Large intestine (tissue), 12 donors: ENCODE data around the gene UTP25. TPM values are rescaled to one million over a fixed set of nuclear protein-coding genes. Genes with fewer than 3 reads are reported as not detected.
A peak's percentile ranks its signal among the peaks of the same experiment; 100 is the strongest.

Experiments used
- DNase-seq, 2 donors: peaks; one replicate each; pipeline versions ENCODE4 v3.0.0 to v3.0.0-alpha.2; 2013
- H3K27ac ChIP-seq: one replicate; pipeline ENCODE4 v1.5.1; 2013; ENCODE audit warnings: low read length
- H3K27me3 ChIP-seq: 2 replicates; pipeline ENCODE4 v1.6.1; 2013; ENCODE audit warnings: low read length; ENCODE audit not compliant: control insufficient read depth, insufficient read depth
- H3K36me3 ChIP-seq: 2 replicates; pipeline ENCODE4 v1.6.1; 2013; ENCODE audit warnings: low read length; ENCODE audit not compliant: control insufficient read depth, insufficient read depth
- H3K4me1 ChIP-seq: one replicate; pipeline ENCODE4 v1.6.1; 2013; ENCODE audit warnings: low read length; ENCODE audit not compliant: control insufficient read depth, insufficient read depth
- H3K4me3 ChIP-seq: one replicate; pipeline ENCODE4 v1.5.1; 2013; ENCODE audit warnings: low read length
- H3K9me3 ChIP-seq: one replicate; pipeline ENCODE4 v1.6.1; 2013; ENCODE audit warnings: mild to moderate bottlenecking, low read depth, low read length, moderate library complexity; ENCODE audit not compliant: control insufficient read depth
- WGBS: methylation state at CpG from one replicate; pipeline ENCODE4 v1.1.5; 2013; ENCODE audit warnings: low lambda C conversion rate; ENCODE audit not compliant: insufficient coverage; 5-methylcytosine and 5-hydroxymethylcytosine counted together
- long read RNA-seq, 11 donors: transcript quantifications; one replicate each; lab custom pipeline, GENCODE V29; 2026
- polyA plus RNA-seq: library from polyadenylated mRNA; unstranded; fragments of 120-200 nt; gene quantifications from one replicate; pipeline ENCODE4 v1.2.1, GENCODE V29; 2013

The UTP25 gene, protein sequence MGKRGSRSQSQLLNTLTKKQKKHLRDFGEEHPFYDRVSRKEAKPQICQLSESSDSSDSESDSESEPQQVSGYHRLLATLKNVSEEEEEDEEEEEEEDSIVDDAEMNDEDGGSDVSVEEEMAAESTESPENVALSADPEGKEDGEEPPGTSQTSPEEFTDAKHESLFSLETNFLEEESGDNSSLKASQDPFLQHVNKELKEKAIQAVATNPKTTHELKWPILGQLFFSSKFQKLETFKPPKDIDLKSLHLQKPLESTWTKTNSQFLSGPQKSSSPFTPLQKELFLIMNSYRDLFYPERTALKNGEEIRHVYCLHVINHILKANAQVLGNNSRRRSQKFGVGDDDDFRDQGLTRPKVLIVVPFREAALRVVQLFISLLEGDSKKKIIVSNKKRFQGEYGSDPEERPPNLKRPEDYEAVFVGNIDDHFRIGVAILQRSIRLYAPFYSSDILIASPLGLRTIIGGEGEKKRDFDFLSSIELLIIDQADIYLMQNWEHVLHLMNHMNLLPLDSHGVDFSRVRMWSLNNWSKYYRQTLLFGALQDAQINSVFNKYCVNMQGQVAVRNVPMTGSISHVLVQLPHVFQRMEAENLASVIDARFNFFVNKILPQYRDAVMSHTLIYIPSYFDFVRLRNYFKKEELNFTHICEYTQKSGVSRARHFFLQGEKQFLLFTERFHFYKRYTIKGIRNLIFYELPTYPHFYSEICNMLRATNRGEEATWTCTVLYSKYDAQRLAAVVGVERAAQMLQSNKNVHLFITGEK
- polyA plus RNA-seq: 8.4 TPM
- long read RNA-seq, donor 1, full-length matches to known transcripts: 1 of 1 reads
- long read RNA-seq, donor 1, partial matches to known transcripts: 0 of 1 reads
- long read RNA-seq, donor 1, other reads (novel, unspliced or antisense): 0 of 1 reads
- long read RNA-seq, donor 2, full-length matches to known transcripts: 1 of 1 reads
- long read RNA-seq, donor 2, partial matches to known transcripts: 0 of 1 reads
- long read RNA-seq, donor 2, other reads (novel, unspliced or antisense): 0 of 1 reads
- long read RNA-seq, donor 3: 0 reads
- long read RNA-seq, donor 4: 0 reads
- long read RNA-seq, donor 5, full-length matches to known transcripts: 2 of 2 reads
- long read RNA-seq, donor 5, partial matches to known transcripts: 0 of 2 reads
- long read RNA-seq, donor 5, other reads (novel, unspliced or antisense): 0 of 2 reads
- long read RNA-seq, donor 6, full-length matches to known transcripts: 2 of 2 reads
- long read RNA-seq, donor 6, partial matches to known transcripts: 0 of 2 reads
- long read RNA-seq, donor 6, other reads (novel, unspliced or antisense): 0 of 2 reads
- long read RNA-seq, donor 7, full-length matches to known transcripts: 1 of 1 reads
- long read RNA-seq, donor 7, partial matches to known transcripts: 0 of 1 reads
- long read RNA-seq, donor 7, other reads (novel, unspliced or antisense): 0 of 1 reads
- long read RNA-seq, donor 8, full-length matches to known transcripts: 4 of 4 reads
- long read RNA-seq, donor 8, partial matches to known transcripts: 0 of 4 reads
- long read RNA-seq, donor 8, other reads (novel, unspliced or antisense): 0 of 4 reads
- long read RNA-seq, donor 9, full-length matches to known transcripts: 5 of 5 reads
- long read RNA-seq, donor 9, partial matches to known transcripts: 0 of 5 reads
- long read RNA-seq, donor 9, other reads (novel, unspliced or antisense): 0 of 5 reads
- long read RNA-seq, donor 10, full-length matches to known transcripts: 2 of 2 reads
- long read RNA-seq, donor 10, partial matches to known transcripts: 0 of 2 reads
- long read RNA-seq, donor 10, other reads (novel, unspliced or antisense): 0 of 2 reads
- long read RNA-seq, donor 11, full-length matches to known transcripts: 1 of 1 reads
- long read RNA-seq, donor 11, partial matches to known transcripts: 0 of 1 reads
- long read RNA-seq, donor 11, other reads (novel, unspliced or antisense): 0 of 1 reads

DNA sequence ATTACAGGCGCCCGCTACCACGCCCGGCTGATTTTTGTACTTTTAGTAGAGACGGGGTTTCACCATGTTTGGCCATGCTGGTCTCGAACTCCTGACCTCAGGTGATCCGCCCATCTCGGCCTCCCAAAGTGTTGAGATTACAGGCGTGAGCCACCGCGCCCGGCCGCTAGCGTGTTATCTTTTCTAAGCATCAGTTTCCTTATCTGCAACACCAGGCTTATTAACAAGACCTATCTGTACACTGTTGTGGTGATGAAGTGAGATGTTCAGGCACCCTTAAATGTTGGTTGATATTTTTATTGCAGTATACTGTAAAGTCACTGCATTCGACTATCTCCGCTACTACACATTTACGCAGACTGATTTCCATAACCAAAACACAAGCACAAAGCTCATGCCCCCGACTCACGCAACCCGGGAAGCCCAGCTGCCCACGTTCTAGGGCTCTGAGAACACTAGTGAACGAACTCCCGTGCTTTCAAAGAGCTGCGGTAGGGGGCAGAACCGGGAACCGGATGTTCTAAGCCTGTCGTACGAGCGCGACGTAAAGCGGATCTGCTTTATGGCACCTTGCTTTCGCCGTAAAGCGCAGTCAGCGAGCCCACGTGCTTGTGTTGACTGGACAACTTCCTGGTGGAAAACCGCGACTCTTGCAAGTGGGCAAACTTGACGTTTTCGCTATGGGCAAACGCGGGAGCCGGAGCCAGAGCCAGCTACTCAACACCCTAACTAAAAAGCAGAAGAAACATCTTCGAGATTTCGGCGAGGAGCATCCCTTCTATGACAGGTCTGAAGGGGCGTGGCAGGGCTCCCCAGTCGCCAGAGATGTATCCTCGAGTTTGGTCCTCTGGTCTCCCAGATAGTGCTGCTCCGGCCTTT lies at the start of gene UTP25:
UTP25 (plus strand) TSS at position 589 of the 879 bp plus-strand sequence; CDS start at position 681, 92 bp downstream.
- Histone ChIP-seq H3K27ac (peak within 1 kb of the TSS; percentile 60), H3K27me3 (no peaks in the 10 kb centered on the region), H3K4me3 (peak within 1 kb of the TSS; percentile 76), H3K4me1 (peaks cover 6% of the 10 kb centered on the region), H3K9me3 (no peaks in the 10 kb centered on the region), H3K36me3 (peaks cover 11% of the 10 kb centered on the region)
- no CpG with 5 or more reads among the region's 51 CpGs for WGBS
- DNase-seq: peak; percentile 94 to 96

DNA sequence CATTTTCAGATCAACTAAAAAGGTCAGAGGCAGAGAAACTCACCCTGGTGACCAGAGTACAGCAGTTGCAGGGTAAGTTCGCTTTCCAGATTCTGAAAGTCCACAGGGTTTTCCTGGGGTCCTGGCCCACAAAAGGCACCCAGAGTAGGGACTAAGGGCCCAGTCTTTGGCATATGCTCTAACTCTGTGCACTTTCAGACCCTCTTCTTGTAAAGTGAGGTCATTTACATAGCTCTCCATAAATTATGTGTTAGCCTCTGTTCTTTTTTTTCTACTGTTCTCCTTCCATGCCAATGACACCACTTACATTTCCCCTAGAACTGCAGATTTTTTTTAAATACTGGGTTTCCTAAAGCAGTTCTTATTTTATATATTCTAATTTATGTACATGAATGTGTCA lies 49.7 kb upstream of the UTP25 start:
- peaks cover 34% of the 10 kb centered on the region for H3K4me1 ChIP-seq
- H3K9me3 ChIP-seq: no peaks in the 10 kb centered on the region
- H3K27ac ChIP-seq: no peak overlapping the region
- no peak for DNase-seq
- H3K36me3 ChIP-seq: peaks cover 14% of the 10 kb centered on the region
- no peak overlapping the region for H3K4me3 ChIP-seq
- H3K27me3 ChIP-seq: no peaks in the 10 kb centered on the region
- WGBS: no CpG with 5 or more reads among the region's 1 CpG

DNA sequence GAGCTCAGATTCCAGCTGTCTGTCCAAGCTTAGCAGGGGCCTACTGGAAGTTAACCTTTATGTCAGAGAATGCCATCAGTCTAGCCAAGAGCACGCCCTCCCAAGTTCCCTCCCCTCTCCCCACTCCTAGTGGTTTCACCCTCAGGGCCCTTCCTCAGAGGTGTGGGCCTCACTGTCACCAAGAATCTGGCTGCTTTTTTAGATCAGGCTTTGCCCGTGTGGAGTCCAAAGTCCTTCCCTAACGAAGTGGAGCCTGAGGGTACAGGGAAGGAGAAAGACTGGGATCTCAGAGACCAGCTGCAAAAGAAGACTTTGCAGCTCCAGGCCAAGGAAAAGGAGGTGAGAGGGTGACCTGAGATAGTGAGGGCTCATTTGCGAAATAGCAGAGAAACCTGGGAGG lies 47.5 kb upstream of the UTP25 start:
- peak; percentile 83 to 86 for DNase-seq

DNA sequence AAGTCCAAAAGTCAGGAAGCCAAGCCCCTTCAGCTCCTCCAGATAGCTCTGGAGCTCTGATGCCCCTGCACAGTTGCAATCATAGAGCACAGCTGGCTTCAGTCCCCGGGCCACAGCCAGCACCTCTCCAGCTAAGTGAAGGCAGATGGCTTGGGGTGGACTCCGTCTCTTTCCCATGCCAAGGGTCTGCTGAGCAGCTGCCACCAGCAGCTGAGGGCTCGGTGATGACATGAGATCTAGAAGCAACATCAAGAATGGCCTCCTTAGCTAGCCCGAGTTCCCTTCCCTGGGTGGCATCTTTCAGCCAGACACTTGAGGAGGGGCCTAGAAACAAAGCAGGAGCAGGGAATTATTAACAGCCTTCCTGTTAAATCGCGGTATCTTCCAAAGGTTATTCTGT lies 44.4 kb upstream of the UTP25 start:
- WGBS: no CpG with 5 or more reads among the region's 6 CpGs
- peaks cover 34% of the 10 kb centered on the region for H3K36me3 ChIP-seq
- peaks cover 66% of the 10 kb centered on the region for H3K4me1 ChIP-seq
- H3K27me3 ChIP-seq: no peaks in the 10 kb centered on the region
- peak overlapping the region; percentile 88 for H3K27ac ChIP-seq
- H3K4me3 ChIP-seq: peak overlapping the region; percentile 67
- H3K9me3 ChIP-seq: no peaks in the 10 kb centered on the region
- peak; percentile 48 to 78 for DNase-seq

More for the DNA sequence above, 47.5 kb upstream of the UTP25 start:
- no peak overlapping the region for H3K4me3 ChIP-seq
- H3K9me3 ChIP-seq: no peaks in the 10 kb centered on the region
- peaks cover 18% of the 10 kb centered on the region for H3K36me3 ChIP-seq
- WGBS: no CpG with 5 or more reads among the region's 4 CpGs
- H3K27me3 ChIP-seq: no peaks in the 10 kb centered on the region
- peak overlapping the region; percentile 73 for H3K27ac ChIP-seq
- peaks cover 45% of the 10 kb centered on the region for H3K4me1 ChIP-seq

DNA sequence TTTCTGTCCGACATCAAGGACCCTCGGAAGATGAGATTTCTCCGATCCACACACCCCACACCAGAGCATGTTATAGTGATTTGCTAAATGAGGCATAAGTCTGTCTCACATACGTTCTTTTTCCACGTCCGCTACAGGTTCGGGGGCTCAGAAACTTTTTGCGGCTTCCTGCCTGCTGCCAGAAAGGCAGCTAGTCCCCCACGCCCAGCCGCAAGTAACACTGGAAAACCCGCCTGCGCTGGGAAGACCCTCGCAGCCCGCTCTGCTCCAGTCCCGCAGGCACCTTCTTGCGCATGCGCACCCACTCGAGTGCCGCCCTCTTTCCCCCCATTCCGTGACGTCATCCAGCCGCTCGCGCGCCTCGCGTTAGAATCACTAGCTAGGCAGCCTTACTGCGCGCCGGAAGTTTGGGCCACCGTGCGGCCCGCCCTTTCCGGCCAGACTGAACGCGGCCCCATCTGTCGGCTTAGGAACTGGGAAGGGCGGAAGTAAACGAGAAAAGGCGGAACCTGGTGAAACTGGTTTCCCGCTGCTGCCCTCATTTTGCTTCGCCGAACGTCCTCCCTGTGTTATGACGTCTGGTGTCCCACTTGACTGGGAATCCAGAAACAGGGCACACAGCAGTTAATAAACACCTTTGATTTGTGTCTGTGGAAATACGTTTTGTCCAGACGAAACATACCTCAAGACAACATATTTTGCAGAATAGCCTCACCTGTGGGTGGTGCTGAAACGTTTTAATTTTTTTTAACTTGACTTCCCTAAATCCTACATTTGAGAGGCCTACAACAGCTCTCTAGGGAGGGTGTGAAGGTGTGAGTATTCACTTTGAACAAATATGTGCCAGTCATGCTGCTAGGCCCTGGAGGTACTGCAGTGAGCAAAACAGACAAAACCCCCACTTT lies 43.3 kb upstream of the UTP25 start, which contains the start of gene C1orf74:
C1orf74 (minus strand) TSS at position 295 of the 905 bp plus-strand sequence. CDS start 925 bp downstream, outside the sequence.
- DNase-seq: peak; percentile 98 to 99
- H3K36me3 ChIP-seq: peaks cover 46% of the 10 kb centered on the region
- H3K4me3 ChIP-seq: peak within 1 kb of the TSS; percentile 67
- WGBS: 75% methylated on average over 2 of the region's 48 CpGs
- H3K27ac ChIP-seq: peak within 1 kb of the TSS; percentile 88
- no peaks in the 10 kb centered on the region for H3K27me3 ChIP-seq
- no peaks in the 10 kb centered on the region for H3K9me3 ChIP-seq
- peaks cover 66% of the 10 kb centered on the region for H3K4me1 ChIP-seq

DNA sequence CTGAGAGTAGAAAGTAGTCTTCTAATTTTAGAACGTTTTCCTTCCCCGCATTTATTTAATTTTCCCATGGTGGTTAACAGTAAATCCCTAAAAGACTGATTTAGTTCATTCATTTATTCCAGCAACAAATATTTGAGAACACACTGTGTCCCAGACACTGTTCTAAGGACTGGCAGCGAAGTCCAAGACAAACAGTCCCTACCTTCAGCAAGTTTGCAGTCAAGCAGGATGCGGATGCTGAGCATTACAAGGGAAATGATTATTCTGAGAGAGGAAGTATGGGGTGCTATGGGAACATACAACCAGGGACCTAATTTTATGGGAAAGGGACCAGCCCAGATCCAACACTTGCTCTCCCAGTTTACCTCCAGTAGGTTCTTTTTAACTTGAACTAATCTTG lies 42.2 kb upstream of the UTP25 start:
- H3K9me3 ChIP-seq: no peaks in the 10 kb centered on the region
- no CpG with 5 or more reads among the region's 4 CpGs for WGBS

DNA sequence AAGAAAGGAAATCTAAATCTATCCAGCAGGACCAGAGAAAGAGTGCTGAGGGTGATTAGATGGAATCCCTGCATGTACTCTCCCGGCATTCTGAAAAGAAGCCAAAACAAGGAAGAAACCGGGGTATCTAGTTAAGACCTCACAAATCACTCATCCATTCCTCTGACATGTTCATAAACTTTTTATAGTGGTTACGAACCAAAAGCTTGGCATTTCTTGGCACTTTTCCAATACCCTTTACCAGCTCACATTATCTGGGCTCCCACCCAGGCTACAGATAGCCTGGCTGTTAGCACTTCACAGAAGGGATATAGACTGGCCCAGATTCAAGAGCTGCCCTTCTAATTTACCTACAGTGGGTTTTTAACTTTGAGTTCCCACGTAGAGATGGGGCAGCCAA lies 41.6 kb upstream of the UTP25 start:
- Histone ChIP-seq H3K4me3 (no peak overlapping the region), H3K27me3 (no peaks in the 10 kb centered on the region), H3K4me1 (peaks cover 65% of the 10 kb centered on the region), H3K36me3 (peaks cover 56% of the 10 kb centered on the region), H3K27ac (no peak overlapping the region), H3K9me3 (no peaks in the 10 kb centered on the region)
- DNase-seq: no peak
- WGBS: 86% methylated on average over 1 of the region's 4 CpGs

More for the DNA sequence above, 42.2 kb upstream of the UTP25 start:
- Histone ChIP-seq H3K36me3 (peaks cover 56% of the 10 kb centered on the region), H3K27ac (peak overlapping the region; percentile 88), H3K4me3 (no peak overlapping the region), H3K4me1 (peaks cover 66% of the 10 kb centered on the region), H3K27me3 (no peaks in the 10 kb centered on the region)
- no peak for DNase-seq

DNA sequence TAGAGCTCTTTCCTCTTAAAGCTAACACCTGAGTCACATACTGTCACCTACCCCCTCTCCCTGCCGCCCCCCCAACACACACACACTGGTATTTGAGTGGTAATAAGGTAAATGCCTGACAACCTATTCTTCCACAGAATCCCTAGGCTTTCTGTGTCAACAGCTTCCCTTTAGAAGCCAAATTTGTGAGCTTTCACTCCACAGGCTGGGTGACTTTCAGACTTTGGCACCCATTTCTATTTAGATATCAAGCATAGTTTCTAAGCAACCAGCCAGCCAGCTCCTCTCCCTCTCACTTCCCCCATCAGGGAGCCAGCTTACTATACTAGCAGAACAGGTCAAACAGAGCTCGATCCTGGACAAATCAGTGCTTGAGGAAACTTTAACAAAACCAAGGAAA lies 40.2 kb upstream of the UTP25 start:
- Histone ChIP-seq H3K9me3 (no peaks in the 10 kb centered on the region), H3K27me3 (no peaks in the 10 kb centered on the region), H3K4me1 (peaks cover 67% of the 10 kb centered on the region), H3K36me3 (peaks cover 59% of the 10 kb centered on the region), H3K4me3 (no peak overlapping the region), H3K27ac (peak overlapping the region; percentile 49)
- DNase-seq: peak; percentile 62 to 85
- WGBS: no CpG with 5 or more reads among the region's 2 CpGs
